Measurements from ENCODE around the gene TBCK.

DNA sequence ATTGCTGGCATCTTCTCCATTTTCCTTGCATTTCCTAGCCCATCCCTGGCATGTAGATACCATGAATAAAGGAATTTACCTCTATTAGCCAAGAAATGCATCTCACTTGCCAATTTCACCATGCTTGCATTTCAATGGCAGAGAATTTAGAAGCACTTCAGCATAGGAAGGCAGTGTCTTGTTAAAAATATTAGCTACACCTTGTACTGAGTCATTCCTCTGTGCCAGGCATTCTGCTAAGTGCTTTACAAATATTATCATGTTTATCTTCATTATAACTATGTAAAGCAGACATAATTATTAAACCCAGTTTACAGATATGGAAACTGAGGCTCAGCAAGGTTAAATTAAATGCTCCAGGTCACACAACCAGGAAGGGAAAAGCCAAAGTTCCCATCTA, 282.5 kb downstream of the TBCK start:
- TF ChIP-seq POLR2A (IDR thresholded peaks at IDR 0.05): no peak
- TF ChIP-seq, protein P1, sequence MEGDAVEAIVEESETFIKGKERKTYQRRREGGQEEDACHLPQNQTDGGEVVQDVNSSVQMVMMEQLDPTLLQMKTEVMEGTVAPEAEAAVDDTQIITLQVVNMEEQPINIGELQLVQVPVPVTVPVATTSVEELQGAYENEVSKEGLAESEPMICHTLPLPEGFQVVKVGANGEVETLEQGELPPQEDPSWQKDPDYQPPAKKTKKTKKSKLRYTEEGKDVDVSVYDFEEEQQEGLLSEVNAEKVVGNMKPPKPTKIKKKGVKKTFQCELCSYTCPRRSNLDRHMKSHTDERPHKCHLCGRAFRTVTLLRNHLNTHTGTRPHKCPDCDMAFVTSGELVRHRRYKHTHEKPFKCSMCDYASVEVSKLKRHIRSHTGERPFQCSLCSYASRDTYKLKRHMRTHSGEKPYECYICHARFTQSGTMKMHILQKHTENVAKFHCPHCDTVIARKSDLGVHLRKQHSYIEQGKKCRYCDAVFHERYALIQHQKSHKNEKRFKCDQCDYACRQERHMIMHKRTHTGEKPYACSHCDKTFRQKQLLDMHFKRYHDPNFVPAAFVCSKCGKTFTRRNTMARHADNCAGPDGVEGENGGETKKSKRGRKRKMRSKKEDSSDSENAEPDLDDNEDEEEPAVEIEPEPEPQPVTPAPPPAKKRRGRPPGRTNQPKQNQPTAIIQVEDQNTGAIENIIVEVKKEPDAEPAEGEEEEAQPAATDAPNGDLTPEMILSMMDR (IDR thresholded peaks at IDR 0.05): no peak
